Activated naive CD4-positive, alpha-beta T cell treated with anti-CD3 and anti-CD28 coated beads, Interleukin-2, amount 50 U/mL, for 16 hours (primary cell): ENCODE measurements around the gene TTN.
"Not testable (repeated sequence)": the region's sequence is repeated elsewhere in the genome, so short reads cannot be mapped to it uniquely, and the experiment has no call there.

Experiments used
- DNase-seq: peaks from one replicate; pipeline ENCODE4 v3.0.0-alpha.2; 2020

TTN gene

GRCh38 chr2:178526256-178526655 lies 281.0 kb downstream of the TTN start:
- no peak for DNase-seq

DNA sequence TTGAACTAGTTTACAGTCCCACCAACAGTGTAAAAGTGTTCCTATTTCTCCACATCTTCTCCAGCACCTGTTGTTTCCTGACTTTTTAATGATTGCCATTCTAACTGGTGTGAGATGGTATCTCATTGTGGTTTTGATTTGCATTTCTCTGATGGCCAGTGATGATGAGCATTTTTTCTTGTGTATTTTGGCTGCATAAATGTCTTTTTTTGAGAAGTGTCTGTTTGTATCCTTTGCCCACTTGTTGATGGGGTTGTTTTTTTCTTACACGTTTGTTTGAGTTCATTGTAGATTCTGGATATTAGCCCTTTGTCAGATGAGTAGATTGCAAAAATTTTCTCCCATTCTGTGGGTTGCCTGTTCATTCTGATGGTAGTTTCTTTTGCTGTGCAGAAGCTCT lies 281.8 kb downstream of the TTN start:
- DNase-seq: not testable (repeated sequence)

- not testable (repeated sequence) for DNase-seq
Measured at GRCh38 chr2:178525010-178525409, 282.2 kb downstream of the TTN start.

DNA sequence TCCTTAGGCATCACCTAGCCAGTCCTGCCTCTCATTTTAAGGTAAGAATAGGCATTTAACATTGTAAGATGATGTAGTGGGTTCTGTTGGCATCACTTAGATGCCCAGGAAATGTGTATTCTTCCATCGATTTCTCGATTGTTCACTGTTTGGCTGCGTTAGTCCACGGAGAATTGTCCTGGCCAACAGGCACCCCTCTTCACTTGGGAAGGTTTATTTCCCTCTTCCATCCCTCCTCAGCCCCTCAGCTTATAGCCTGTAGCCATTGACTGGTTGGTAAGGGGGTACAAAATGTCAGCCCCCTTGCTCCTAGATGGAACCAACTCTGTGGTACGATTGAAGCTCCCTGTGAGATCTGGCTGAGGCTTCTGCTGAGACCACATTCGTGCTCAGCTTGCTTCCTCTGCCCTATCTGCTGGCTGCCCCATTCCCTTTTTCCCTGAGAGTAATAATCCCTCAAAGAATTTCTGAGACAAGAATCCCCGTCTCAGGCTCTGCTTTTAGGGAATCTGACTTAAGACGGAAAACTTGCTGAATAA lies 283.6 kb downstream of the TTN start:
- DNase-seq: no peak

DNA sequence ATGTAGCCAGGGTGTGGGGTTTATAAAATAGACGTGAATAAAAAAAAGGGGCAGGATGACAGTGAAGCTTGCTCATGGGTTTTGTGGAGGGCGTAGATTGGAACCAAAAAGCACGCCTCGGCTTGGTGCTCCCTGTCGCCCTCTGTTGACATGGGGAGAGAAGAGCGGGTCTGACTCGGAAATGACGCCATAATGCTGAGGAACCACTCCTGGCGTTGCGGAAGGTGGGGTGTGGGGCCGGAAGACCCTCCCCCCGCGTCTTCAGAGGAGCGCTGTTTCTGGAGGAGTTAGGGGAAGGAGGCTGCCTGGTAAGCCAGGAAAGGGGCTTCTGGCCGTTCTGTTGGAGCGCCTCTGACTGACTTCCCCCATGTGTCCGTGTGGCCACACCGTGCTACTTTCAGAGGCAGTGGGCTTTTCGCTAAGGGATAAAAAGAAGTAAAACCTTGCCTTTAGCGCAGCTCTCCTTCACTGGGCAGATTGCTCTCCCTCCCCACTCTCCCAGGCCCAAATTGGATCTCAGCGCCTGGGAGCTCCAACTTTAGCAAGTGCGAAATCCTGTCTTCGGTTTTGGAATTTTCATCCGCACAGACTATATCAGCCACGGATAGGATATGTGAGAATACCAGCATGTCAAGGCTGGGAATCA lies 284.1 kb downstream of the TTN start:
- peak; percentile 83 for DNase-seq

DNA sequence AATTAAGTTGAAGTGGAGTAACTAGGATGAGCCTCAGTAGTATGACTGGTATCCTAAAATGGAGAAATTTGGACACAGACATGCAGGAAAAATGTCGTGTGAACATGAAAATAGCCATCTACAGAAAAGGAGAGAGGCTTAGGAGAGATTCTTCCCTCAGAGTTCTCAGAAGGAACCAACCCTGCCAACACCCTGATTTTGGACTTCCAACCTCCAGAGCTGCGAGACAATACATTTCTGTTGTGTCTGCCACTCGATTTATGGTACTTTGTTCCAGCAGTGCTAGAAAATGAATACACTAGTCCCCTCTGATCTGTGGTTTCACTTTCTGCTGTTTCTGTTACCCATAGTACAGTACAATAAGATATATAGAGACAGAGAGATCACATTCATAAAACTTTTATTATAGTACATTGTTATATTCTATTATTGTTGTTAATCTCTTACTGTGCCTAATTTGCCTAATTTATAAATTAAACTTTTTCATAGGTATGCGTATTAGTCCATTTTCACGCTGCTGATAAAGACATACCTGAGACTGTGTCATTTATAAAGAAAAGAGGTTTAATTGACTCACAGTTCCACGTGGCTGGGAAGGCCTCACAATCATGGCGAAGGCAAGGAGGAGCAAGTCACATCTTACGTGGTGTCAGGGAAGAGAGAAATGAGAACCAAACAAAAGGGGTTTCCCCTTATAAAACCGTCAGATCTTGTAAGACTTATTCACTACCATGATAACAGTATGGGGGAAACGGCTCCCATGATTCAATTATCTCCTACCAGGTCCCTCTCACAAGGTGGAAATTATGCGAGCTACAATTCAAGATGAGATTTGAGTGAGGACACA lies 285.7 kb downstream of the TTN start:
- DNase-seq: no peak

- no peak for DNase-seq
Measured at GRCh38 chr2:178517496-178517895, 289.7 kb downstream of the TTN start.

DNA sequence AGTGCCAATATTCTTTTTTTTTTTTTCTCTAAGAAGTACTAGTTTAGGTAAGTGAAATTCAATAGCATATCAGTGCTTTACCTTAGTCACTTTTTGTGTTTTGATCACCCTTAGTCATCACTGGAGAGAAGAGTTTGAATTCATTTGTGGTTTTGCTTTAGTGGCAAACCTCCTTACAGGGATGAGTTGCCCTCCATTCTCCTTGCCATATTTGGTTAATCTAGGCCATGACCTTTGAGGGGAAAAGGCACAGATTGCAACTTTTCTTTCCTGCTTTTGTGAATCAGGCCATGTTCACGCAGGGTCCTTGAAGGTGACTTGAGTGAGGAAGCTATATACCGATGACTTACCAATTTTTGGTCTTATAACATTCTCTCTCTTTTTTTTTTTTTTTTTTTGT lies 292.6 kb downstream of the TTN start:
- DNase-seq: peak; percentile 39

- no peak for DNase-seq
Measured at GRCh38 chr2:178513876-178514275, 293.3 kb downstream of the TTN start.

GRCh38 chr2:178512484-178512883 lies 294.7 kb downstream of the TTN start:
- no peak for DNase-seq

DNA sequence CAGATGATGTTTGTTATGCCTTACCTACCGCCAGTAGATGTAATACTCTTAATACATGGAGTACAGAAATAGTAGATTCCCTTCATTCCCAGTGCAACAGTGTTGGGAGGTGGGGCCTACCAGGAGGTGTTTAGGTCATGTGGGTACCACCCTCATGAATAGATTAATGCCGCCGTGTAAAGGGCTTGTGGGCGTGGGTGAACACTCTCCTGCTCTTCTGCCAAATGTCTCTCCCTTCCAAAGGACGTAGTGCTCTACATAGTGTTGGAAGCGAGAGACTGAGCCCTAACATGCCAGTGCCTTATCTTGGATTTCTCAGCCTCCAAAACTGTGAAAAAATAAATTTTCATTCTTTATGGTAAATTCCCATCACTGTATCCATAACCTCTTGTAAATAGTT lies 296.8 kb downstream of the TTN start:
- no peak for DNase-seq

DNA sequence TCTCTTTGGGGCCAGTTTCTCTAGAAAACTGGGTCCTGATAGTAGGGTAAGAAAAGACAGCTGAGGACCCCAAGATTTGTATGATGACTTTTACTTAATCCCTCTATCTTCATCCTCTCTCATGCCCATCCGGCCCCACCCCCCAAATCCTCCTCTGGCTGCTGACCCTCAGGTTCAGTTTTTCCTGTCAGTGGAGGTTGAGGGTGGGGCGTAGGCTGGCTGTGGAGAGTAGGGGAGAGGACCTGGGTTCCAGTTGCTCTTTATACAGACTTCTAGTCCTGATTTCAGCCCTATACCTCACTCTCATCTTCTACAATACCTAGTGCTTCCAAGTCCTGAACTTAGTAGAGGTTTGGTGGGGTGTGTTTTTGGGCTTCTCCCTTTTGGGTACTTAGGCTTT lies 298.6 kb downstream of the TTN start:
- DNase-seq: no peak

DNA sequence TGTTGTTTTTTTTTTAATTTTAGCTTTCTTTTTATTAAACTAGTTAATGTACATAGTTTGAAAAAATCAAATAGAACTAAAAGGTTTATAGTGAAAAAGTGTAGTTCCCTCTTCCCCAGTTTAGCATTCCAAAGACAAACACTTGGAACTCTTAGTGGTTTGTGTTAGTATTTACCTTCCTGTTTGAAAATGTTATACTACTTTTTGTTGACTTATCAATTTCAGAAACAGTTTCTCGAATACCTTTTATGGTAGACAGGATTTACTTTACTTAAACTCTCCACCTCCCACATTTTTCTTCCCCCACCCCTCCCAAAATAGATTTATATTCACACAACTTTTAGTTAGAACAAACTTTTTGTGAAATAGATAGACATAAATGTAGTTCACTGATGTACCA lies 300.3 kb downstream of the TTN start:
- no peak for DNase-seq

GRCh38 chr2:178506524-178506923 lies 300.7 kb downstream of the TTN start:
- no peak for DNase-seq

- DNase-seq: no peak
Measured at GRCh38 chr2:178506101-178506500, 301.1 kb downstream of the TTN start.

GRCh38 chr2:178502751-178503150 lies 304.5 kb downstream of the TTN start:
- no peak for DNase-seq

DNA sequence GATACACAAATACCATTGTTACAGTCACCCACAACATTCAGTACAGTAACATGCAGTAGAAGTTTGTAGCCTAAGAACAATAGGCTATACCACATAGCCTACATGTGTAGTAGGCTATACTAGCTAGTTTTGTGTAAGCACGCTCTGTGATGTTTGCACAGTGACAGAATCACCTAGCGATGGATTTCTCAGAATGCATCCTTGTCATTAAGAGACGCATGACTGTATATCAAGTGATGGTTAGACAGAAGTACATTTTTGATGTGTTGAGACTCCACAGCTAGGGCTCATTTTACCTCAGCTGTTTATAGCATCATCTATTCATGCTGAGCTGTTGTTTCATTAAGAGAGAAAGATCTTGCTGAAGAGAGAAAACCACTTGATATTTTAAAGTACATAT lies 307.6 kb downstream of the TTN start:
- no peak for DNase-seq

DNA sequence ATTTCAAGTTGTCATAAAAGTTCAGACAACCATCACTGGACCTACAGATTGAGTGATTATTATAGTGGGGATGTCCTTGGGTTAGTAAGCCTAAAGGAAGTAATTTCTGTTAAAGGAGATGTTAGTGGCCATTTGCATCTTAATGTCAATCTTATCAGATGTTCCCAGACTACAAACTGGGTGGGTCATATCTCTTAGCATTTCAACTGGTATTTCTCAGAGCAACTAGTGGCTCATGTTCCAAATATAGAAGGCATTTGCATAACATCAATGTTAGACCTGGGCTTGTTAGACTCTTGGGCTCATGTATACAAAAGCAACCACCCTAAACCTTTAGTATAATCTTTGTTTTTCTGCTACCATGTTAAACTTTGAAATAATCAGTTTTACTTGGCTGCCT lies 309.1 kb downstream of the TTN start:
- DNase-seq: no peak

DNA sequence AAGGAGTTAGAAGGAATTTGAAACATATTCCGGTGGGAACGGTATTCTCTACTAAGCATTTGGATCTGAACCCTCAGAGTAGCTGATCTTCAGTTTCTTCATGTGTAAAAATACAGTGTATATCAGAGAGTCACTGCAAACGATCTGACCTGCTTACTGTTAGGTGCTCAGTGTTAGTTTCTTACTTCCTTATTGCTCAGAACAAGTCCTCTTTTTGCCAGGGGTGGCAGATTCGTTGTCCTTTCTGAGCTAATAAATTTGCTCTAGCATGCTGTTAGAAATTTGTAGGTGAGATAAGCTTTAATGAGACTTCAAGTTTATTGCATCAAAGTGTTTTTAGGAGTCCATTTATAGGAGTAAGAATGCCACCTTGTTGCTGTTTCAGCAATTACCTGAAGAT lies 311.2 kb downstream of the TTN start:
- no peak for DNase-seq

- DNase-seq: no peak
Measured at GRCh38 chr2:178491612-178492011, 315.6 kb downstream of the TTN start.

DNA sequence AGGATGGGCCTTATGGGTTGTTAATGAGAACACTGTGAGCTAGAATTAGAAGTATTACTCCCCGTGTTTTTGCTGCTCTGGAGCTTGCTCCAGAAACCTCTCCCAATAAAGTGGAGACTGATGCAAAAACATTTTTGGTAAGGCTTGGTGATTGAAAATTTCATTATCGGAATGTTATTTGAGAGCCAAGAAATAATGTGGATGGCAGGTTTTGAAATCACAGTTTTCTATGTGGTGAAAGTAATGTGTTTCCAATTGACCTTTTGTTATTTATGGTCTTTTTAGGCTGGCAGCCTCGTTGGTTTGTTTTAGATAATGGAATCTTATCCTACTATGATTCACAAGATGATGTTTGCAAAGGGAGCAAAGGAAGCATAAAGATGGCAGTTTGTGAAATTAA lies 321.9 kb downstream of the TTN start:
- no peak for DNase-seq

- DNase-seq: no peak
Measured at GRCh38 chr2:178484245-178485041, 322.8 kb downstream of the TTN start.

- no peak for DNase-seq
Measured at GRCh38 chr2:178482437-178482836, 324.8 kb downstream of the TTN start.
